DOHH2 (cell line): ENCODE results near the gene SLC4A1AP.

Experiments used
- H3F3A ChIP-seq: fragments of 200-600 bp; sonication (generic), shearing (Covaris generic); 2 replicates; pipeline ENCODE4 v1.6.0; 2016; ENCODE audit warnings: antibody characterized with exemption, mild to moderate bottlenecking; ENCODE audit not compliant: control insufficient read depth, insufficient read depth
- H3K27ac ChIP-seq: fragments of 200-600 bp; sonication (generic); 2 replicates; pipeline ENCODE4 v1.5.1; 2014; ENCODE audit warnings: low read depth, mild to moderate bottlenecking, low read length, moderate library complexity
- H3K27me3 ChIP-seq: fragments of 200-600 bp; sonication (generic); 2 replicates; pipeline ENCODE4 v1.6.1; 2014; ENCODE audit warnings: mild to moderate bottlenecking, low read length, mixed read lengths; ENCODE audit not compliant: control insufficient read depth
- H3K36me3 ChIP-seq: fragments of 200-600 bp; sonication (generic); 2 replicates; pipeline ENCODE4 v1.6.1; 2014; ENCODE audit warnings: mild to moderate bottlenecking, low read length, moderate library complexity, mixed read lengths; ENCODE audit not compliant: control insufficient read depth
- H3K4me1 ChIP-seq: fragments of 200-600 bp; sonication (generic); 2 replicates; pipeline ENCODE4 v1.6.1; 2014; ENCODE audit warnings: mild to moderate bottlenecking, low read length, mixed read lengths; ENCODE audit not compliant: control insufficient read depth
- H3K4me2 ChIP-seq: fragments of 200-600 bp; sonication (generic); 2 replicates; pipeline ENCODE4 v1.6.0; 2014; ENCODE audit warnings: mild to moderate bottlenecking, low read length, moderate library complexity
- H3K4me3 ChIP-seq: fragments of 200-600 bp; sonication (generic); 2 replicates; pipeline ENCODE4 v1.5.1; 2014; ENCODE audit warnings: mild to moderate bottlenecking, low read length, mixed read lengths
- H3K79me2 ChIP-seq: fragments of 200-600 bp; sonication (generic); 2 replicates; pipeline ENCODE4 v1.6.1; 2014; ENCODE audit warnings: mild to moderate bottlenecking, low read length, mixed read lengths; ENCODE audit not compliant: control insufficient read depth
- H3K9me2 ChIP-seq: fragments of 200-600 bp; sonication (generic); replicated peaks from 2 replicates; pipeline ENCODE4 v1.6.1; 2014; ENCODE audit warnings: mild to moderate bottlenecking, low read length, mixed read lengths; ENCODE audit not compliant: control insufficient read depth
- H3K9me3 ChIP-seq: fragments of 200-600 bp; sonication (generic); 2 replicates; pipeline ENCODE4 v1.6.1; 2014; ENCODE audit warnings: antibody characterized with exemption, low read length, mixed read lengths; ENCODE audit not compliant: control insufficient read depth, insufficient read depth
- H4K20me1 ChIP-seq: fragments of 200-600 bp; sonication (generic); 2 replicates; pipeline ENCODE4 v1.6.0; 2014; ENCODE audit warnings: low read depth, mild to moderate bottlenecking, antibody characterized with exemption, low read length, moderate library complexity; ENCODE audit not compliant: control insufficient read depth, insufficient read depth
- EZH2phosphoT487 ChIP-seq: fragments of 200-600 bp; sonication (generic); IDR thresholded peaks from 2 replicates; pipeline ENCODE4 v1.6.1; 2017; ENCODE audit warnings: borderline replicate concordance, mild to moderate bottlenecking, antibody characterized with exemption, low read length, moderate library complexity, mixed read lengths
- TF ChIP-seq, protein P1 (sequence below): fragments of 200-600 bp; sonication (generic); IDR thresholded peaks from one replicate; pipeline ENCODE4 v1.5.1; 2014; ENCODE audit warnings: antibody characterized with exemption, mild to moderate bottlenecking, low read depth, low read length; ENCODE audit not compliant: poor library complexity, severe bottlenecking

The SLC4A1AP gene

DNA sequence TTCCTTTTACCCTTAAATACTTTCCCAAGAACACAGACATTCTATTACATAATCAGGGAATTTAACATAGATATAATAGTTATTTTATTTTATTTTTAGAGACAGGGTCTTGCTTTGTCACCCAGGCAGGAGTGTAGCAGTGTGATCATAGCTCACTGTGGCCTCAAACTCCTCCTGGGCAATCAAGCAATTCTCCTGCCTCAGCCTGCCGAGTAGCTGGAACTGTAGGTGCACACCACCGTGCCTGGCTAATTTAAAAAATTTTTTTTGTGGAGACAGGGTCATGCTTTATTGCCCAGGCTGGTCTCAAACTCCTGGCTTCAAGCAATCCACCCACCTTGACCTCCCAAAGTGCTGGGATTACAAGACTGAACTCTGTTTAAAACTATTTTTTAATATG is 45.6 kb downstream of the SLC4A1AP start:
- Histone ChIP-seq H3K36me3 (no peaks in the 10 kb centered on the region), H3K27me3 (peaks cover 31% of the 10 kb centered on the region), H3F3A (no peaks in the 10 kb centered on the region), H3K4me3 (no peak overlapping the region), H3K4me1 (no peaks in the 10 kb centered on the region), H3K27ac (no peak overlapping the region), H3K9me3 (no peaks in the 10 kb centered on the region), H3K79me2 (no peaks in the 10 kb centered on the region), H4K20me1 (no peaks in the 10 kb centered on the region), H3K4me2 (no peak overlapping the region), H3K9me2 (no peaks in the 10 kb centered on the region)
- TF ChIP-seq, protein P1, sequence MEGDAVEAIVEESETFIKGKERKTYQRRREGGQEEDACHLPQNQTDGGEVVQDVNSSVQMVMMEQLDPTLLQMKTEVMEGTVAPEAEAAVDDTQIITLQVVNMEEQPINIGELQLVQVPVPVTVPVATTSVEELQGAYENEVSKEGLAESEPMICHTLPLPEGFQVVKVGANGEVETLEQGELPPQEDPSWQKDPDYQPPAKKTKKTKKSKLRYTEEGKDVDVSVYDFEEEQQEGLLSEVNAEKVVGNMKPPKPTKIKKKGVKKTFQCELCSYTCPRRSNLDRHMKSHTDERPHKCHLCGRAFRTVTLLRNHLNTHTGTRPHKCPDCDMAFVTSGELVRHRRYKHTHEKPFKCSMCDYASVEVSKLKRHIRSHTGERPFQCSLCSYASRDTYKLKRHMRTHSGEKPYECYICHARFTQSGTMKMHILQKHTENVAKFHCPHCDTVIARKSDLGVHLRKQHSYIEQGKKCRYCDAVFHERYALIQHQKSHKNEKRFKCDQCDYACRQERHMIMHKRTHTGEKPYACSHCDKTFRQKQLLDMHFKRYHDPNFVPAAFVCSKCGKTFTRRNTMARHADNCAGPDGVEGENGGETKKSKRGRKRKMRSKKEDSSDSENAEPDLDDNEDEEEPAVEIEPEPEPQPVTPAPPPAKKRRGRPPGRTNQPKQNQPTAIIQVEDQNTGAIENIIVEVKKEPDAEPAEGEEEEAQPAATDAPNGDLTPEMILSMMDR = no peak
- TF ChIP-seq EZH2phosphoT487 = no peak

- H3K36me3 ChIP-seq = no peaks in the 10 kb centered on the region
- no peaks in the 10 kb centered on the region for H4K20me1 ChIP-seq
- no peaks in the 10 kb centered on the region for H3K9me2 ChIP-seq
- H3K9me3 ChIP-seq = no peaks in the 10 kb centered on the region
- no peak overlapping the region for H3K27ac ChIP-seq
- H3K27me3 ChIP-seq = peaks cover 33% of the 10 kb centered on the region
- no peaks in the 10 kb centered on the region for H3K79me2 ChIP-seq
- no peaks in the 10 kb centered on the region; the same call in 1 of the 2 replicates for H3K4me1 ChIP-seq
- no peak for TF ChIP-seq EZH2phosphoT487
- TF ChIP-seq, protein P1 = no peak
- H3K4me2 ChIP-seq = no peak overlapping the region
- no peak overlapping the region for H3K4me3 ChIP-seq
- no peaks in the 10 kb centered on the region for H3F3A ChIP-seq
Observed at GRCh38 chr2:27709960-27710575, 46.4 kb downstream of the SLC4A1AP start.

DNA sequence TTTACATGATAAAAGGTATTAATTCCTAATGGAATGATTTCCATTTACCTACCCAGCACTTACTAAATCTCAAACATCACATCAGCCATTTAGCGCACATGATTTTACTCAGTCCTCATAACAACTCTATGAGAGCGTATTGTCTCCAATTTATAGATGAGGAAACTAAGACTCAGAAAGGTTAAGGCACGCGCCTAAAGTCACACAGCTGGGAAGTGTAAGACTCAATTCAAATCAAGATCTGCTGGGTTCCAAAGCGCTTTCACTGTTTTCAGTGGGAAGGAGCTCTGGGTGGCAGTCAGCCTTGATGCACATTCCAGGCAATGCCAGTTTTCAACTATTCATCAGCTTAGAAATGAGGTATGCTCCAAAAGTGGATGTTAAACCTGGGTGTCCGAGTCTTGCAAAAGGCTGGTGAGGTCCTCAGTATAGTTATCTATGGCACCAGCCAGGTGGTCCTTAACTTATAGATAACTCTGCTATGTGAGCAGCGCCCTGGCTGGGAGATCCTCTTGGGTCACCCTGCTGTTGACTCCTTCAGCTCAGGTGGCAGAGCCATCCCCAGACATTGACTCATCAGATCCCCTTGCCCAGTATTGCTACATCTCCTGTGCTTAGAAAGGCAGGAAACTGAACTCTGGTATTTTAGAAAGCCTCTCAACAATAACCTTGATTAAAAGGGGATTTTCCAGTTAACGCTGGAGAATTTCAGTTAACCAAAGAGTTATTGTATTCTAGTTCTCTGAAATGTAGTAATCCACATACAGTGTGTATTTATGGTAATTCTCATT is 47.1 kb downstream of the SLC4A1AP start:
- Histone ChIP-seq H3K4me1 (peaks cover 4% of the 10 kb centered on the region; the same call in 1 of the 2 replicates), H3K27me3 (peaks cover 37% of the 10 kb centered on the region), H4K20me1 (no peaks in the 10 kb centered on the region), H3K4me2 (no peak overlapping the region), H3K27ac (no peak overlapping the region), H3F3A (no peaks in the 10 kb centered on the region), H3K36me3 (no peaks in the 10 kb centered on the region), H3K9me3 (no peaks in the 10 kb centered on the region), H3K9me2 (no peaks in the 10 kb centered on the region), H3K4me3 (no peak overlapping the region), H3K79me2 (no peaks in the 10 kb centered on the region)
- TF ChIP-seq EZH2phosphoT487 = no peak
- TF ChIP-seq, protein P1 = no peak
